ENCODE measurements around the gene GRHL1.

The GRHL1 gene

DNA sequence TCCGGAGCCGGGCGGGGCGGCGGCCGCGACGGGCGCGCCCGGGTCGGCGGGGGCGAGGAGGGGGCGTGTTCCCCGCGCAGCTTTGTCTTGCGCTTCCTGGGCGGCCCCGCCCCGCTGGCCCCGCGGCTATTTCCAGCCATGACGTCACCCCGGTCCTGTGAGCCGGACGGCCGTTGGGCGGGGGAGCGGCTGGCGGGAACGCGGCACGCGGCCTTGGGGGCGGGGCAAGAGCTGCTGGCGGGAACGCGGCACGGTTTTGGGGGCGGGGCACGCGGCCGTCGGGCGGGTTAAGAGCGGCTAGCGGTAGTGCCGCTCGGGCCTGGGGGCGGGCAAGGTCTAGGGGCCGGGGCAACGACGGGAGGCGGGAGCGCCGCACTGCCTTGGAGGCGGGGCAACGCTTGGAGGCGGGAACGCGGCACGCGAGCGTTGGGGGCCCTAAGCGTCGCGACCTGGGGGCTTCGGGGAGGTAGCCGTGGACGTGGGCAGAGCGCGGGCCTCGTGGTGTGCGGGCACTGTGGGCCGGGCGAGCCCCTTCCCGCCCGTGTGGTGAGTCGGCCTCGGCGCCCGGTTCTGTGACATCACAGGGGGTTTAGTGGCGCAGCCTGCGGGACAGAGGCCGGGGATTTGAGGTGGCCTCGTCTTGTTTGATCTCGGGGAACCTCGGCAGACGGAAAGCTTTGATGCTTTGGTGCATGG is 92.6 kb downstream of the GRHL1 start:
- DNase-seq, result peak; percentile 91

DNA sequence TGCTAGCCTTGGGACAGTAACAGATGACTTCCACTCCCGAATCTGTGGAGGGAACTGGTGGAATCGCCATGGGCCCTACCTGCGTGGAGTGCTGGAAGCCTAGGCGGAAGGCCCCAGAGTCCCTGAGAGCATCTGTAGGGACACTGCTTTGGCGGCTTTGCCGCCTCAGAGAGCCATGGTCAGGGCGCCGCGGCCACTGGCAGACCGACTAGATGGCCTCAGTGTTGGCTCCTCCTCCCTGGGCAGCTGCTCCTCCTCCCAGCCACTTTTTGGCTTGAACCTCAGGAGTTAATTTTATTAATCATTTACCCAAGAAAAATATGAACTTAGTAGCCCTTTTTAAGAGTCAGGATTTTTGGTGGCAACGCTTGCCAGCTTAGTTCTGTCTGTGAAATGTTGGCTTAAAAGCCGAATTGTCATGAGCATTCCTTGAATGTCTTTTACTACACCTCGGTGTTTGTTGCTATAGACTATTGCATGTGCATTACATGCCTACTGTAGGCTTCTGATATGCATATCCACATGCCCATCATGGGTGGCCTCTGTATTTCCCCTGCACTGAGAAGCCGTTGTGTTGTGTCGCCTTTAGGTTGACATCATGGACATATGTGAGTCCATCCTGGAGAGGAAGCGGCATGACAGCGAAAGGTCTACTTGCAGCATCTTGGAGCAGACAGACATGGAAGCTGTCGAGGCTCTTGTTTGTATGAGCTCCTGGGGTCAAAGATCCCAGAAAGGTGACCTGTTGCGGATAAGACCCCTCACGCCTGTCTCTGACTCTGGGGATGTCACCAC is 94.3 kb downstream of the GRHL1 start:
- DNase-seq, result no peak

DNA sequence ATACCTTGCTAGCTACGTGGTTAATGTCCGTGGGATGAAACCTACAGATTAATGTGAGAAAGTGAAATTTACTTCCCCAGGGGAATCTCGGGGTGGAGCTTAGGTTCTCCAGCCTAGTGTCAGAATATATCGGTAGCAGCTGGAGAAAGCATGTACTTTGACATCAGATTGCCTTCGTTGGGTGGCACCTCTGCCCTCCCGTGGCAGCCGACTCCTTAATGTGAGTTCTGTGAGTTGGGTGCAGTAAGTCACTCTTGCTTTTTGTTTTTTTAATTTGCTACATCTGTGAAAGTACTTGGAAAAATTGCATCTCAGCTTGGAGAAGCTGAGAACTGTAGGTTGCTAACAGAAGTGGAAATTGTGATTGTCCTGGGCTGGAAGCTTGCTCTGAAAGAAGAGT is 95.4 kb downstream of the GRHL1 start:
- no peak for DNase-seq

DNA sequence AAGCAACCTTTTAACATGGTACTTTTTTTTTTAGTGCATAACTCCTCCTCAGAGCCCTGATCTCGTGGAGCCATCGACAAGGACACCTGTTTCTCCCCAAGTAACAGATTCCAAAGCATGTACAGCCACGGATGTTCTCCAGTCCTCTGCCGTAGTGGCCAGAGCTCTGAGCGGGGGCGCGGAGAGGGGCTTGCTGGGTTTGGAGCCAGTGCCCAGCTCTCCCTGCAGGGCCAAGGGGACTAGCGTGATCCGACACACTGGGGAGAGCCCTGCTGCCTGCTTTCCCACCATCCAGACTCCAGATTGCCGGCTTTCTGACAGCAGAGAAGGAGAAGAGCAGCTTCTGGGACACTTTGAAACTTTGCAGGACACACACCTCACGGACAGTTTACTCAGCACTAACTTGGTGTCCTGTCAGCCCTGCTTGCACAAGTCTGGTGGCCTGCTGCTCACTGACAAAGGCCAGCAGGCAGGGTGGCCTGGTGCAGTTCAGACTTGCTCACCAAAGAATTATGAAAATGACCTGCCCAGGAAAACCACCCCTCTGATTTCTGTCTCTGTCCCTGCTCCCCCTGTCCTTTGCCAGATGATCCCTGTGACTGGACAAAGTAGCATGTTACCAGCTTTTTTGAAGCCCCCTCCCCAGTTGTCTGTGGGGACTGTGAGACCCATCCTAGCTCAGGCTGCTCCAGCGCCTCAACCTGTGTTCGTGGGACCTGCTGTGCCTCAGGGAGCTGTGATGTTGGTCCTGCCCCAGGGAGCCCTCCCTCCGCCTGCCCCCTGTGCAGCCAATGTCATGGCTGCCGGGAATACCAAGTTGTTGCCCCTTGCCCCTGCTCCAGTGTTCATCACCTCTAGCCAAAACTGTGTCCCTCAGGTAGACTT is 96.4 kb downstream of the GRHL1 start:
- DNase-seq, result no peak

DNA sequence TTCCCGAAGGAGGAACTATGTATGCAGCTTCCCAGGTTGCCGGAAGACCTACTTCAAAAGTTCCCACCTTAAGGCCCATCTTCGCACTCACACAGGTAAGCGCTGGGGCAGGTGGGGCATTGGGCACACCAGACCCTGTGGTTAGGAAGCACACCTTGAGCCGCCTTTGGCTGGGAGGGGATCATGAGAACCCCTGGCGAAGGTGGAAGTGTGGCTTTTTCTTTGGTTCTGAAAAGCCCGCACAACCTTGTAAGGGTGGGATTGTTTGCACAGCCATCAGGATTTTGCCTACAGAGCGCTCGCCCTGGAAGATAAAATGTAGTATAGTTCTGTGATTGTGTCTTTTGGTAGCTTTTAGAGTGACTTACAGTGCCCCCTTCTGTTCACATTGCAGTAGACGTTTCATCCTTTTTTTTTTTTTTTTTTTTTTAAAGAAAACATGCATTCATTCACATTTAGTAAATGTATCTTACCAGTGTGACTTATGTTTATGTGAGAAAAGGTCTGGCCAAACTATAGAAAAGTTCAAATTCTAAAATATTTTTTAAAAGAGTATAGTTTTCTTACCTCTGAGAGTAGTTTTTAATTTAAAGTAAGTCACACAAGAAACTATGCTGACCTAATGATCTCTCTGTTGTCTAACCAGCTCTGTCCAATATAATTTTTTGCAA is 97.1 kb downstream of the GRHL1 start:
- no peak for DNase-seq

All from activated naive CD4-positive, alpha-beta T cell treated with Interleukin-2 at 50 U/mL for 16 hours (primary cell).